ENCODE measurements around the gene PODNL1.

GRCh38 chr19:13887018-13887436, 51.2 kb downstream of the PODNL1 start:
- TF ChIP-seq POLR2A (IDR thresholded peaks at IDR 0.05) (no peak), CTCF (IDR thresholded peaks at IDR 0.05) (no peak)
